Measurements from ENCODE around the gene ADARB2.

The ADARB2 gene

GRCh38 chr10:1504286-1504685, 233.0 kb downstream of the ADARB2 start:
- ChIA-PET POLR2A (no interaction called here), CTCF (no interaction called here)
- no peak for TF ChIP-seq ELK4 (IDR thresholded peaks at IDR 0.05; ENCODE audit: borderline replicate concordance, low read depth, low read length)
- TF ChIP-seq PRDM10 (tag by site-specific recombination; IDR thresholded peaks at IDR 0.05) = no peak
- no peak for TF ChIP-seq TRIM28 (IDR thresholded peaks at IDR 0.05; ENCODE audit: borderline replicate concordance, low read length)
- TF ChIP-seq ZNF133 (tag by site-specific recombination; IDR thresholded peaks at IDR 0.05) = no peak
- TF ChIP-seq ZNF549 (tag by site-specific recombination; IDR thresholded peaks at IDR 0.05) = no peak
- no peak for TF ChIP-seq SP3 (tag by site-specific recombination; IDR thresholded peaks at IDR 0.05)
- no peak for TF ChIP-seq ZNF600 (tag by site-specific recombination; IDR thresholded peaks at IDR 0.05)
- no peak for TF ChIP-seq ZNF776 (tag by site-specific recombination; IDR thresholded peaks at IDR 0.05; ENCODE audit: borderline replicate concordance)
- TF ChIP-seq PRDM6 (tag by site-specific recombination; IDR thresholded peaks at IDR 0.05) = no peak
- TF ChIP-seq ZNF514 (tag by site-specific recombination; IDR thresholded peaks at IDR 0.05) = no peak
- no peak for TF ChIP-seq ZNF146 (tag by site-specific recombination; IDR thresholded peaks at IDR 0.05)
- TF ChIP-seq KLF9 (tag by site-specific recombination; IDR thresholded peaks at IDR 0.05; ENCODE audit: low read depth) = no peak
- TF ChIP-seq KLF16 (tag by site-specific recombination; IDR thresholded peaks at IDR 0.05) = no peak
- TF ChIP-seq ZFP3 (tag by site-specific recombination; IDR thresholded peaks at IDR 0.05; ENCODE audit: low read depth) = no peak
- TF ChIP-seq ZNF138 (tag by site-specific recombination; IDR thresholded peaks at IDR 0.05; ENCODE audit: borderline replicate concordance) = no peak
- no peak for TF ChIP-seq ZBTB17 (tag by site-specific recombination; IDR thresholded peaks at IDR 0.05)
- TF ChIP-seq ZNF155 (tag by site-specific recombination; IDR thresholded peaks at IDR 0.05) = no peak
- no peak overlapping the region for H3K27ac ChIP-seq (ENCODE audit: extremely low read depth, low read depth, low read length)
- H3K4me1 ChIP-seq (ENCODE audit: control insufficient read depth, insufficient read depth, low read length) = no peaks in the 10 kb centered on the region
- H3K36me3 ChIP-seq (ENCODE audit: control insufficient read depth in 2 of 2, insufficient read depth in 1 of 2, low read length in 2 of 2) = no peaks in the 10 kb centered on the region
- H3K4me3 ChIP-seq (ENCODE audit: low read depth, low read length) = no peak overlapping the region
- no peaks in the 10 kb centered on the region for H3K9me3 ChIP-seq (ENCODE audit: control insufficient read depth, insufficient read depth, low read depth, low read length)

- Histone ChIP-seq H3K4me3 (ENCODE audit: low read depth, low read length) (no peak overlapping the region), H3K36me3 (ENCODE audit: control insufficient read depth in 2 of 2, insufficient read depth in 1 of 2, low read length in 2 of 2) (no peaks in the 10 kb centered on the region), H3K27ac (ENCODE audit: extremely low read depth, low read depth, low read length) (no peak overlapping the region), H3K9me3 (ENCODE audit: control insufficient read depth, insufficient read depth, low read depth, low read length) (no peaks in the 10 kb centered on the region), H3K4me1 (ENCODE audit: control insufficient read depth, insufficient read depth, low read length) (no peaks in the 10 kb centered on the region)
- CTCF ChIA-PET = interaction anchor here (0.6 kb wide), 1 partner anchor 82 kb away, joined by 3 read pairs; no protein-coding TSS in a partner anchor
- POLR2A ChIA-PET = no interaction called here
- TF ChIP-seq MYNN (tag by site-specific recombination; IDR thresholded peaks at IDR 0.05; ENCODE audit: borderline replicate concordance) = no peak
- TF ChIP-seq ZNF513 (tag by site-specific recombination; IDR thresholded peaks at IDR 0.05) = no peak
- TF ChIP-seq ZNF362 (tag by site-specific recombination; IDR thresholded peaks at IDR 0.05) = no peak
- no peak for TF ChIP-seq ZNF560 (tag by site-specific recombination; IDR thresholded peaks at IDR 0.05; ENCODE audit: borderline replicate concordance)
- no peak for TF ChIP-seq ZNF658 (tag by site-specific recombination; IDR thresholded peaks at IDR 0.05)
- no peak for TF ChIP-seq ZNF610 (tag by site-specific recombination; IDR thresholded peaks at IDR 0.05; ENCODE audit: borderline replicate concordance)
- TF ChIP-seq ZNF214 (tag by site-specific recombination; IDR thresholded peaks at IDR 0.05; ENCODE audit: borderline replicate concordance) = no peak
- no peak for TF ChIP-seq BCL11A (tag by site-specific recombination; IDR thresholded peaks at IDR 0.05; ENCODE audit: low read depth)
- no peak for TF ChIP-seq ZNF561 (tag by site-specific recombination; IDR thresholded peaks at IDR 0.05; ENCODE audit: borderline replicate concordance)
- TF ChIP-seq ATF2 (tag by site-specific recombination; IDR thresholded peaks at IDR 0.05; ENCODE audit: low read depth) = no peak
Measured at GRCh38 chr10:1502451-1502850, 234.9 kb downstream of the ADARB2 start.
